HG03135 (cell line): ENCODE results near the gene R3HDM2.
"Not testable (repeated sequence)": the region's sequence is repeated elsewhere in the genome, so short reads cannot be mapped to it uniquely, and the experiment has no call there.

Experiments used
- ATAC-seq: cut with Tn5 transposase; IDR thresholded peaks from one replicate; pipeline ENCODE4 v1.9.1; 2021; ENCODE audit warnings: mild to moderate bottlenecking, moderate library complexity; ENCODE audit not compliant: unreplicated experiment

The R3HDM2 gene

GRCh38 chr12:57429473-57430111 is 1.3 kb downstream of the R3HDM2 start:
- no peak for ATAC-seq

- ATAC-seq = no peak
Measured at GRCh38 chr12:57428965-57429364, 1.9 kb downstream of the R3HDM2 start.

- not testable (repeated sequence) for ATAC-seq
Measured at GRCh38 chr12:57426948-57427347, 3.9 kb downstream of the R3HDM2 start.

GRCh38 chr12:57420482-57420881 is 10.4 kb downstream of the R3HDM2 start:
- no peak for ATAC-seq

- no peak for ATAC-seq
Measured at GRCh38 chr12:57419495-57419894, 11.3 kb downstream of the R3HDM2 start.

- no peak for ATAC-seq
Measured at GRCh38 chr12:57418255-57418654, 12.6 kb downstream of the R3HDM2 start.

GRCh38 chr12:57416039-57416996 is 14.5 kb downstream of the R3HDM2 start:
- ATAC-seq = no peak

- no peak for ATAC-seq
Measured at GRCh38 chr12:57415088-57415487, 15.8 kb downstream of the R3HDM2 start.

- not testable (repeated sequence) for ATAC-seq
Measured at GRCh38 chr12:57414160-57414559, 16.7 kb downstream of the R3HDM2 start.

GRCh38 chr12:57410534-57410933 is 20.3 kb downstream of the R3HDM2 start:
- ATAC-seq = no peak

GRCh38 chr12:57404966-57405640 is 25.7 kb downstream of the R3HDM2 start:
- no peak for ATAC-seq

GRCh38 chr12:57402156-57402555 is 28.7 kb downstream of the R3HDM2 start:
- not testable (repeated sequence) for ATAC-seq

- no peak for ATAC-seq
Measured at GRCh38 chr12:57401165-57401564, 29.7 kb downstream of the R3HDM2 start.

- not testable (repeated sequence) for ATAC-seq
Measured at GRCh38 chr12:57399718-57400463, 31.0 kb downstream of the R3HDM2 start.

- no peak for ATAC-seq
Measured at GRCh38 chr12:57397441-57397840, 33.4 kb downstream of the R3HDM2 start.

- ATAC-seq = no peak
Measured at GRCh38 chr12:57395121-57395520, 35.7 kb downstream of the R3HDM2 start.

- no peak for ATAC-seq
Measured at GRCh38 chr12:57390174-57390573, 40.7 kb downstream of the R3HDM2 start.

GRCh38 chr12:57389033-57389432 is 41.8 kb downstream of the R3HDM2 start:
- ATAC-seq = no peak

- ATAC-seq = no peak
Measured at GRCh38 chr12:57388425-57388824, 42.4 kb downstream of the R3HDM2 start.

- ATAC-seq = no peak
Measured at GRCh38 chr12:57386187-57386720, 44.6 kb downstream of the R3HDM2 start.
